ENCODE measurements around the gene FAM110A.
A peak's percentile ranks its signal among the peaks of the same experiment; 100 is the strongest.
"Not testable (repeated sequence)": the region's sequence is repeated elsewhere in the genome, so short reads cannot be mapped to it uniquely, and the experiment has no call there.

The FAM110A gene

DNA sequence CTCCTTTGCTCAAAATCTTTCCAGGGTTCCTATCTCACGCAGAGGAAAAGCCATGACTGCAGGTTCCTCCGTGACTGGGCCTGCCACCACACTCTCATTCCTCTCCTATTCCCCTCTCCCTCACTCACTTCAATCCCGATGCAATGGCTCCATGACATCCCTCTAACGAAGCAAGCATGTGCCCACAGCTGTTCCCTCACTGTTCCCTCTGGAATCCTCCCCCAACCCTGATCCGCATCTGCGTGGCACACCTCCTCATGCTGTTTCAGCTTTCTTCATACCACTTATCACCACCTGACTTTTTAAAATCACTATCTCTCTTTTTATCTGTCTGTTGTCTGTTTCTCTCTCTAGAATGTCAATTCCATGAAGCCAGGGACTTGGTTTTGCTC lies 57.1 kb downstream of the FAM110A start:
- H3K4me3 ChIP-seq (ENCODE audit: low read depth, low read length) = no peak overlapping the region
- DNase-seq (ENCODE audit: low read depth) = no peak
- TF ChIP-seq, protein P1, sequence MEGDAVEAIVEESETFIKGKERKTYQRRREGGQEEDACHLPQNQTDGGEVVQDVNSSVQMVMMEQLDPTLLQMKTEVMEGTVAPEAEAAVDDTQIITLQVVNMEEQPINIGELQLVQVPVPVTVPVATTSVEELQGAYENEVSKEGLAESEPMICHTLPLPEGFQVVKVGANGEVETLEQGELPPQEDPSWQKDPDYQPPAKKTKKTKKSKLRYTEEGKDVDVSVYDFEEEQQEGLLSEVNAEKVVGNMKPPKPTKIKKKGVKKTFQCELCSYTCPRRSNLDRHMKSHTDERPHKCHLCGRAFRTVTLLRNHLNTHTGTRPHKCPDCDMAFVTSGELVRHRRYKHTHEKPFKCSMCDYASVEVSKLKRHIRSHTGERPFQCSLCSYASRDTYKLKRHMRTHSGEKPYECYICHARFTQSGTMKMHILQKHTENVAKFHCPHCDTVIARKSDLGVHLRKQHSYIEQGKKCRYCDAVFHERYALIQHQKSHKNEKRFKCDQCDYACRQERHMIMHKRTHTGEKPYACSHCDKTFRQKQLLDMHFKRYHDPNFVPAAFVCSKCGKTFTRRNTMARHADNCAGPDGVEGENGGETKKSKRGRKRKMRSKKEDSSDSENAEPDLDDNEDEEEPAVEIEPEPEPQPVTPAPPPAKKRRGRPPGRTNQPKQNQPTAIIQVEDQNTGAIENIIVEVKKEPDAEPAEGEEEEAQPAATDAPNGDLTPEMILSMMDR (IDR thresholded peaks at IDR 0.05; ENCODE audit: low read depth, low read length, missing control alignments) = no peak
- in situ Hi-C loops (cut with HindIII; ENCODE audit: low sequenced_read_pairs) = loop anchor here (5.0 kb wide), 1 partner anchor 57 kb away; no protein-coding TSS in a partner anchor

DNA sequence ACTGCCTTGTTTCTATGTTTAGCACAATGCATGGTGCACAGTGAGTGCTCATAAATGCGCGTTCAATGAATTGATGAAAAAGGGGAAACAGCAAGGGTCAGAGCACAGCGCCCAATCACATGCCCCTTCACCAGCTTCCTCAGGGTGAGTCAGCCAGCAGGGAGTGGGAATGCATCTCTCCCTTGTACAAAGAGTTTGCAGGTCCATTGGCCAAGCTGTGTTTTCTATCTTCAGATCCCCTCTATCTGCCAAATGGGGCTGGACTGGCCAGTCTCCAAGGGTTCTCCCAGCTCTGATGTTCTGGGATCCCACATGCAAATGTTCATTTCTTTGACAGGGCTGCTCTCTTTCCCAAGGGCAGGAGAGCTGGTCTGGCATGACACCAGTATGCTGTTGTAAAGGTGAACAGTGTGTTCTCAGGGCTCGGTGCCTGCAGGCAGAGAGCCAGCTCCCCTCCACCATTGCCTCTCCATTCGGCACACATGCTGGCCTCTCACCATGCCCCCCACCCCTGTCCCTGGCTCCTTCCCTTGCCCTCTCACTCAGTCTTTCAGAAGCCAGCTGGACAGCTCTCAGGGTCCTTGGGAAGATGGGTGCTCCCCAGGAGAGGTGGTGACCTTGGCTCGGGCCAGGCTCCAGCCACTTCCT lies 57.7 kb downstream of the FAM110A start:
- no peak overlapping the region for H3K4me3 ChIP-seq (ENCODE audit: low read depth, low read length)
- in situ Hi-C loops (cut with HindIII; ENCODE audit: low sequenced_read_pairs) = loop anchor here (5.0 kb wide), 1 partner anchor 56 kb away; no protein-coding TSS in a partner anchor
- TF ChIP-seq, protein P1 (IDR thresholded peaks at IDR 0.05; ENCODE audit: low read depth, low read length, missing control alignments) = no peak
- DNase-seq (ENCODE audit: low read depth) = peak; percentile 38

DNA sequence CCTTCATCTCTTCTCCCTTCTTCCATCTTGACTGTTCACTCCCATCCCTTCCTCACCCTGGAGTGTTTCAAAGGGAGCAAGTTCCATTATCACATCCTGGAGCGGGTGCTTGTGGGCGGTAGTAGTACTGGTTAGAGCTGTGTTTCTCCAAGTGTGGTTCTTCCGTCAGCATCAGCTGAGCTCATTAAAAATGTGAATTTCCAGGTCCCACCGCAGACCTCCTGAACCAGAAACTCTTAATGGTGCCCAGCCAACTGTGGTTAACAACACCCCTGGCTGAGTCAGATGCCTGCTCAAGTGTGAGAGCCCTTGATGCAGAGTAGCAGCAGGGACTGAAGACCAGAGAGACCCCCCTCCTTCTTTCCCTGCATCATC lies 58.2 kb downstream of the FAM110A start:
- in situ Hi-C loops (cut with HindIII; ENCODE audit: low sequenced_read_pairs) = loop anchor here (5.0 kb wide), 1 partner anchor 56 kb away; no protein-coding TSS in a partner anchor
- TF ChIP-seq, protein P1 (IDR thresholded peaks at IDR 0.05; ENCODE audit: low read depth, low read length, missing control alignments) = no peak
- DNase-seq (ENCODE audit: low read depth) = peak; percentile 52
- H3K4me3 ChIP-seq (ENCODE audit: low read depth, low read length) = no peak overlapping the region

DNA sequence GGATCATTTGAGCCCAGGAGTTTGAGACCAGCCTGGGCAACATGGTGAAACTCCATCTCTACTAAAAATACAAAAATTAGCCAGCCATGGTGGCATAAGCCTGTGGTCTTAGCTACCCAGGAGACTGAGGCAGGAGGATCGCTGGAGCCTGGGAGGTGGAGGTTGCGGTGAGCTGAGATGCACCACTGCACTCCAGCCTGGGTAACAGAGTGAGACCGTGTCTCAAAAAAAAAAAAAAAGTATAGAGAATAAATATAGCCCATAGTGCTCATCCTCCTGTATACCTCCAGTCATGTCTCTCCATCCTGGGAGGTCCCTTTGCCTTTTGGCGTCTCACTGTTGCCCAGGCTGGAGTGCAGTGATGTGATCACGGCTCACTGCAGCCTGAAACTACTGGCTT lies 58.9 kb downstream of the FAM110A start:
- H3K4me3 ChIP-seq (ENCODE audit: low read depth, low read length); DNase-seq (ENCODE audit: low read depth): not testable (repeated sequence)
- in situ Hi-C loops (cut with HindIII; ENCODE audit: low sequenced_read_pairs) = loop anchor here (5.0 kb wide), 1 partner anchor 55 kb away; no protein-coding TSS in a partner anchor

Measured in astrocyte of the cerebellum (primary cell).